Duodenal mucosa (tissue), 2 donors: ENCODE data around the gene RPL10.
"Not testable (repeated sequence)": the region's sequence is repeated elsewhere in the genome, so short reads cannot be mapped to it uniquely, and the experiment has no call there.

Experiments used
- H3K27ac ChIP-seq: one replicate; pipeline ENCODE4 v1.7.0; 2013; ENCODE audit warnings: low read depth, low read length
- H3K27me3 ChIP-seq, 2 donors: one replicate each; pipeline ENCODE4 v1.7.0; 2013; ENCODE audit warnings: low read length in 2 of 2, control low read depth in 1 of 2; ENCODE audit not compliant: insufficient read depth in 2 of 2, control insufficient read depth in 1 of 2
- H3K36me3 ChIP-seq, 2 donors: one replicate each; pipeline ENCODE4 v1.7.0; 2013; ENCODE audit warnings: low read length in 2 of 2, control low read depth in 1 of 2; ENCODE audit not compliant: insufficient read depth in 2 of 2, control insufficient read depth in 1 of 2
- H3K4me1 ChIP-seq, 2 donors: one replicate each; pipeline ENCODE4 v1.7.0; 2013; ENCODE audit warnings: low read length in 2 of 2, control low read depth in 1 of 2; ENCODE audit not compliant: insufficient read depth in 2 of 2, control insufficient read depth in 1 of 2
- H3K4me3 ChIP-seq, 2 donors: one replicate each; pipeline ENCODE4 v1.7.0; 2013; ENCODE audit warnings: low read length in 2 of 2, low read depth in 1 of 2
- H3K9ac ChIP-seq, 2 donors: one replicate each; pipeline ENCODE4 v1.7.0; 2013; ENCODE audit warnings: low read length in 2 of 2, low read depth in 1 of 2
- H3K9me3 ChIP-seq, 2 donors: one replicate each; pipeline ENCODE4 v1.7.0; 2013; ENCODE audit warnings: low read length in 2 of 2, control low read depth in 1 of 2; ENCODE audit not compliant: control insufficient read depth in 1 of 2

RPL10 gene

GRCh38 chrX:154388094-154388493 lies 10.1 kb upstream of the RPL10 start:
- not testable (repeated sequence) for H3K36me3 ChIP-seq, H3K27me3 ChIP-seq, H3K27ac ChIP-seq, H3K9ac ChIP-seq, H3K9me3 ChIP-seq, H3K4me3 ChIP-seq, H3K4me1 ChIP-seq

- not testable (repeated sequence) for H3K9ac ChIP-seq, H3K4me3 ChIP-seq, H3K9me3 ChIP-seq, H3K27ac ChIP-seq, H3K36me3 ChIP-seq, H3K4me1 ChIP-seq, H3K27me3 ChIP-seq
Measured at GRCh38 chrX:154388649-154389048, 9.5 kb upstream of the RPL10 start.

- H3K27me3 ChIP-seq, H3K36me3 ChIP-seq, H3K9ac ChIP-seq, H3K9me3 ChIP-seq, H3K4me1 ChIP-seq, H3K4me3 ChIP-seq: not testable (repeated sequence)
- peak overlapping the region; percentile 62 for H3K27ac ChIP-seq
Measured at GRCh38 chrX:154389812-154390747, 8.1 kb upstream of the RPL10 start.

- H3K9ac ChIP-seq, H3K27ac ChIP-seq, H3K27me3 ChIP-seq, H3K4me3 ChIP-seq, H3K9me3 ChIP-seq: not testable (repeated sequence)
- Histone ChIP-seq H3K36me3 (peaks cover 18 to 22% of the 10 kb centered on the region in 2 donors), H3K4me1 (peaks cover 12 to 15% of the 10 kb centered on the region in 2 donors)
Measured at GRCh38 chrX:154396363-154396762, 1.8 kb upstream of the RPL10 start.

- Histone ChIP-seq H3K27me3 (no peaks in the 10 kb centered on the region), H3K4me3 (peak overlapping the region; percentile 70 to 90), H3K9me3 (no peaks in the 10 kb centered on the region), H3K27ac (peak overlapping the region; percentile 95), H3K4me1 (peaks cover 12 to 16% of the 10 kb centered on the region in 2 donors), H3K36me3 (peaks cover 19 to 23% of the 10 kb centered on the region in 2 donors), H3K9ac (peak overlapping the region; percentile 77)
Measured at GRCh38 chrX:154396973-154397887, 947 bp upstream of the RPL10 start.

GRCh38 chrX:154398668-154399526 lies 720 bp downstream of the RPL10 start:
- Histone ChIP-seq H3K27ac (peak overlapping the region; percentile 97), H3K4me3 (peak overlapping the region; percentile 80 to 90), H3K9me3 (no peaks in the 10 kb centered on the region), H3K27me3 (no peaks in the 10 kb centered on the region), H3K4me1 (peaks cover 12 to 16% of the 10 kb centered on the region in 2 donors), H3K36me3 (peaks cover 19 to 23% of the 10 kb centered on the region in 2 donors), H3K9ac (peak overlapping the region; percentile 94 to 99)

- peaks cover 19 to 23% of the 10 kb centered on the region in 2 donors for H3K36me3 ChIP-seq
- no peaks in the 10 kb centered on the region for H3K9me3 ChIP-seq
- no peaks in the 10 kb centered on the region for H3K27me3 ChIP-seq
- H3K4me3 ChIP-seq, result peak overlapping the region; percentile 80 to 90
- H3K4me1 ChIP-seq, result peaks cover 12 to 16% of the 10 kb centered on the region in 2 donors
- peak overlapping the region; percentile 50 for H3K27ac ChIP-seq
- peak overlapping the region; percentile 94 to 99 for H3K9ac ChIP-seq
Measured at GRCh38 chrX:154399527-154400368, 1.6 kb downstream of the RPL10 start.

GRCh38 chrX:154400369-154400817 lies 2.2 kb downstream of the RPL10 start:
- H3K27ac ChIP-seq, H3K4me3 ChIP-seq, H3K9ac ChIP-seq, H3K9me3 ChIP-seq, H3K27me3 ChIP-seq: not testable (repeated sequence)
- Histone ChIP-seq H3K36me3 (peaks cover 19 to 23% of the 10 kb centered on the region in 2 donors), H3K4me1 (peaks cover 12 to 16% of the 10 kb centered on the region in 2 donors)
